Activated CD4-positive, alpha-beta memory T cell treated with anti-CD3 and anti-CD28 coated beads, Interleukin-2, amount 10 ng/mL, durations not matched to agents 7 days and 5 days (primary cell): ENCODE results near the gene BCL2L1. TPM values are rescaled to one million over a fixed set of nuclear protein-coding genes. Genes with fewer than 3 reads are reported as not detected.

ENCODE experiments used
- CTCF ChIA-PET: fragments of 350-600 bp; sonication (Branson Sonifier 250); formaldehyde crosslinking; loops from one replicate; lab custom pipeline; 2021; ENCODE audit warnings: antibody characterized with exemption, inconsistent platforms; lab: Charles Lee
- POLR2A ChIA-PET: fragments of 350-600 bp; sonication (Branson Sonifier 250); formaldehyde crosslinking; loops from one replicate; lab custom pipeline; 2021; ENCODE audit warnings: antibody characterized with exemption; lab: Charles Lee
- DNase-seq: peaks from one replicate; pipeline ENCODE4 v3.0.0-alpha.2; 2020
- H3K27ac Mint-ChIP-seq: one replicate; pipeline ENCODE4 v1.8.0; 2021; ENCODE audit warnings: mild to moderate bottlenecking, mixed read lengths
- H3K27me3 Mint-ChIP-seq: one replicate; pipeline ENCODE4 v1.8.0; 2021; ENCODE audit warnings: mixed read lengths
- H3K36me3 Mint-ChIP-seq: one replicate; pipeline ENCODE4 v1.8.0; 2021; ENCODE audit warnings: low read depth, mixed read lengths
- H3K4me1 Mint-ChIP-seq: one replicate; pipeline ENCODE4 v1.8.0; 2021; ENCODE audit warnings: mixed read lengths
- H3K4me3 Mint-ChIP-seq: one replicate; pipeline ENCODE4 v1.8.0; 2021; ENCODE audit warnings: mild to moderate bottlenecking, mixed read lengths
- H3K9me3 Mint-ChIP-seq: one replicate; pipeline ENCODE4 v1.8.0; 2021; ENCODE audit warnings: mixed read lengths
- total RNA-seq, 2 experiments: library from RNA; stranded (reverse); gene quantifications; one replicate each; pipeline ENCODE4 v1.2.3, GENCODE V29; 2021

The BCL2L1 gene
- total RNA-seq, 2 experiments from 2014 or later: 67.7 to 72.5 TPM

DNA sequence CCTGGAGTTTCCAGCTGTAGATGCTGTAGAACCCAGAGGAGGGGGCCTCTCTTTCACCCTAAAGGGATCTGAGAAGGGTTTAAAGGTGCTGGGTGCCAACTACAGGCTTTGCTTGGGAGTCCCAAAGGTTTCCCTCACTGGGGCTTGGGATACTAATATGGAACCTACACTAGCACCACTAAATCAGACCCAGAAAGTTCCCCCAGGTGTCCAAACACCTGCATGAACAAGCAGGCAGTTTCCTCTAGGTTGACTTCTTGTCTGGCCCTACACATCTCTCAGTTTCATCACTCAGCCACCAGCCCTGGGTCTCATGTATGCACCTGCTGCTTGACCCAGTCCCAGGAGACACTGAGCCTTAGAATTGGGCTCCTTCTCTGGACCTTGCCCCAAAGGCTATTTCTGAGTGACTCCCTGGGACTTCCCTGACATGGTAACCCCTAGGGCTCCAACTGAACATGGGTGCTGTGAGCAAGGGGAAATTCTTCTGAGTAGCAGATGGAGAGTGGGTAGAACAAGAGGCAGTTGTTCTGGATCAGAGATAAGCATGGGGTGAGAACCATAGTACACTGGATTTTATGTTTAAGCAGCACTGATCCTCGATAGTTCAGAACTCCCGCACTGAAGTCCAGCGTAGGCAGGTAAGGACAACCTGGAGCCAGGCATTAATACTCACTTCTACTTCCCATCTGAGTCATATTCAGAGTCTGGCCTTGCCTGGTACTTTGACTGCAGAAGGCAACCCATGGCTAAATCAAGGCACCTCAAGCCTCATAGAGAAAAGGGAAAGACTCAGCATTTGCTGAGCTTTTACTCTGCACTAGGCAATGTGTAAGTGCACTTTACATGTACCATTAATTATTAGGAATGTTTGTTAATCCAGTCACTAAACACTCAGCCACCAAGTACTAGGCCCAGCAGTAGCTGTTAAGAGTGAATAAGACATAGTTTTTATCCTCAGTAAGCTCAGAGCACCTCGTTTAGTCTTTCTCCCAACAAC, 16.8 kb downstream of the BCL2L1 start:
- DNase-seq: no peak
- ChIA-PET CTCF (interaction anchor here (0.6 to 3.9 kb wide), 7 partner anchors 10 to 143 kb away, joined by 3 to 17 read pairs (median 4); no protein-coding TSS in a partner anchor), POLR2A (interaction anchor here (0.8 to 3.7 kb wide), 6 partner anchors 10 to 44 kb away, joined by 3 to 17 read pairs (median 5); partner anchors contain the start of gene BCL2L1)
- Mint-ChIP-seq H3K9me3 (no peaks in the 10 kb centered on the region), H3K4me1 (peaks cover 66% of the 10 kb centered on the region), H3K27me3 (no peaks in the 10 kb centered on the region), H3K4me3 (no peak overlapping the region), H3K36me3 (peaks cover 69% of the 10 kb centered on the region), H3K27ac (peak overlapping the region; percentile 60)

DNA sequence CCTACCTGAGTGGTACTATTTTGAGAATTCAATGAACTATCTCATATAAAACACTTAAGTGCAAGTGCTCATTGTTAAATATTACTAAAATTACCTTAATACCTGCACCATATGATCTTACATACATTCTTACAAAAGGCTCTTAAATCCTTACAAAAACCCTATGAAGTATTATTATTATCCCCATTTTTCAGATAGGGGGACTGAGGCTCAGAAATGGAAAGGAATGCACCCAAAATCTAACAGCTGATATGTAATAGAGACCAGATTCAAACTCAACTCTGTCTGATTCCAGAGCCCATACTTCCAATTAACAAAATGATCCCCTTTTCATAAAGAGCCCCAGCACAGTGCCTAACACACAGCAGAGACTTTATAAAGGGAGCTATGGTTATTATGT, 17.5 kb downstream of the BCL2L1 start:
- peaks cover 66% of the 10 kb centered on the region for H3K4me1 Mint-ChIP-seq
- no peak overlapping the region for H3K4me3 Mint-ChIP-seq
- DNase-seq: no peak
- H3K36me3 Mint-ChIP-seq: peaks cover 73% of the 10 kb centered on the region
- H3K27me3 Mint-ChIP-seq: no peaks in the 10 kb centered on the region
- ChIA-PET CTCF (interaction anchor here (3.9 kb wide), 1 partner anchor 19 kb away, joined by 17 read pairs; no protein-coding TSS in a partner anchor), POLR2A (interaction anchor here (1.2 to 3.7 kb wide), 2 partner anchors 11 to 17 kb away, joined by 4 to 17 read pairs; partner anchors contain the start of gene BCL2L1)
- H3K9me3 Mint-ChIP-seq: no peaks in the 10 kb centered on the region
- no peak overlapping the region for H3K27ac Mint-ChIP-seq

- Mint-ChIP-seq H3K4me3 (no peak overlapping the region), H3K27me3 (no peaks in the 10 kb centered on the region), H3K36me3 (peaks cover 74% of the 10 kb centered on the region), H3K4me1 (peaks cover 69% of the 10 kb centered on the region), H3K9me3 (no peaks in the 10 kb centered on the region), H3K27ac (no peak overlapping the region)
- CTCF ChIA-PET: interaction anchor here (3.9 kb wide), 1 partner anchor 19 kb away, joined by 17 read pairs; no protein-coding TSS in a partner anchor
- POLR2A ChIA-PET: interaction anchor here (1.2 kb wide), 1 partner anchor 11 kb away, joined by 4 read pairs; no protein-coding TSS in a partner anchor
- no peak for DNase-seq
These were observed 18.2 kb downstream of the BCL2L1 start for GRCh38 chr20:31704225-31705119.

DNA sequence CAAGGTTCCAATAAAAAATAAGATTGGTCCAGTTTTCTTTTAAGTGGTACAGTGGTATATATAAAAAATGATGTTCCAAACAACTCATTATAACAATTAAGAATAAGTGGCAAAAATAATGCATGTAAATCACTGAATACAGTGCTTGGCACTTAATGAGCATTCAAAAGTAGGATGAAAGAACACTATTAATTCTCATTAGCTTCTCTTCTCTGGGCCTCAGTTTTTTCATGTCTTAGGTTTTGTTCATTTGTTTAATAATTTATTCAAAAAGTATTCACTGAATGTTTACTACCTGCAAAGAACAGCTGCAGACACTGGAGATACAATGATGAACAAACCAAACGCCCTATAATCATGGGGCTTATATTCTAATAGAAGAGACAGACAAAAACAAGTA, 21.1 kb downstream of the BCL2L1 start:
- Mint-ChIP-seq H3K9me3 (no peaks in the 10 kb centered on the region), H3K36me3 (peaks cover 69% of the 10 kb centered on the region), H3K27ac (peak overlapping the region; percentile 61), H3K4me1 (peaks cover 64% of the 10 kb centered on the region), H3K4me3 (no peak overlapping the region), H3K27me3 (no peaks in the 10 kb centered on the region)
- no peak for DNase-seq
- ChIA-PET POLR2A (interaction anchor here (0.6 to 1.5 kb wide), 3 partner anchors 37 to 48 kb away, joined by 3 read pairs; no protein-coding TSS in a partner anchor), CTCF (interaction anchor here (1.4 to 3.9 kb wide), 2 partner anchors 22 to 26 kb away, joined by 4 to 23 read pairs; no protein-coding TSS in a partner anchor)

DNA sequence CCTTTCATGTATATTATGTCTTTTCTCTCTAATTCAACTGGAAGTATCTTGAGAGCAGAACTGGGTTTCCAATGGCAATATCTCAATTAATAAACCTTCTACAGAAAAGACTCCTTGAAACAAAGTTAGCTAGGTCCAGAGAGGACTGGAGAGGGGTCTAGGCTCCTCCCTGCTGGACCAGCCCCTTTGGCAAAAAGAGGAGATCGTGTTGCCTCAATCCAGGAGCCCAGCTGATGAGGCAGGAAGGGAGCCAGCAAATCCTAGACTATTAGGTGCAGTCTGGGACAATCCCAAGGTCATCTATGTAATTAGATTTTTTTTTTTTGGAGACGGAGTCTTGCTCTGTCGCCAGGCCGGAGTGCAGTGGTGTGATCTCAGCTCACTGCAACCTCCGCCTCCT, 21.9 kb downstream of the BCL2L1 start:
- POLR2A ChIA-PET: interaction anchor here (0.8 to 4.8 kb wide), 9 partner anchors 10 to 40 kb away, joined by 3 to 62 read pairs (median 11); partner anchors contain the start of gene BCL2L1
- no peak for DNase-seq
- Mint-ChIP-seq H3K4me3 (no peak overlapping the region), H3K36me3 (peaks cover 67% of the 10 kb centered on the region), H3K27me3 (no peaks in the 10 kb centered on the region), H3K9me3 (no peaks in the 10 kb centered on the region), H3K4me1 (peaks cover 63% of the 10 kb centered on the region), H3K27ac (peak overlapping the region; percentile 83)
- CTCF ChIA-PET: interaction anchor here (0.6 to 4.8 kb wide), 5 partner anchors 9 to 41 kb away, joined by 3 to 55 read pairs (median 23); partner anchors contain the start of gene BCL2L1

DNA sequence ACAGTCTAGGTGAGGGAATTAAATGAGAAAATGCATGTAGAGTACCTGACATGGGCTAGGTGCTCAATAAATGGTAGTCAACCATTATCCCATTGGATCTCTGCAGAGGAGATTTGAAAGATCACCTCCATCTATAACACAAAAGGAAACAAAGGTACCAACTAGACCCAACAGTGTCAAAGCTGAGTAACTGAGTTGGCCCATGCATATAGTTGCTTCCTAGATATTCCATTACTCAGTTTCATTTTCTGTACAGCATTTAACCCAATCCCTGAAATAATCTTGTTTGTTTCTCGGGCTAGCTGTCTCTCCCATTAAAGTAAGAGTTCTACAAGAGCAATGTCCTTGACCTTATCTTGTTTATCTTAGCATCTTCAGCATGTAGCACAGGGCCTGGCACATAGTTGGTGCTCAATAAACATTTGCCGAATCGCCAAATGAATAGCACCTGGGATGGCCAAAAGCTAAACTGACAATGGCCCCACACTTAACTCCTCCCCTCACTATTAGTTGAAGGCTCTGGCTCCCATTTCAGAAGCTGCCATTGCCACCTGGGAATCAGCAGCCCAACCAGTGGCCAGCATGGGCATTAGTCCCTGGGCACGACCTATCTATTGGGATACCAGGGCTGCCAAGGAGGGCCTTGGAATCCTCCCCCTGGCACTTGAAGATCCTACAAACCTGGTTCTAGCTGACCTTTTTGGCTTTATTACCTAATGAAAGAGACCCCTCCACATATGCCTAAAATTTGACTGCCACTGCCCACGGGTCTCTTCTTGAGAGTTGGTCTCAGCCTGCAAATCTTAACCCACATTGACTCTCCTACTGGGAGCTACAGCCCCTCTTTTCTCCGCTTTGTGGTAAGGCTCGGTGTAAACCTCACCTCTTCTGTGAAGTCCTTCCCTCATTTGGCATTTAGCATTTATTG, 22.6 kb downstream of the BCL2L1 start:
- CTCF ChIA-PET: interaction anchor here (0.6 to 4.8 kb wide), 10 partner anchors 10 to 42 kb away, joined by 3 to 55 read pairs (median 6); partner anchors contain the start of gene BCL2L1

DNA sequence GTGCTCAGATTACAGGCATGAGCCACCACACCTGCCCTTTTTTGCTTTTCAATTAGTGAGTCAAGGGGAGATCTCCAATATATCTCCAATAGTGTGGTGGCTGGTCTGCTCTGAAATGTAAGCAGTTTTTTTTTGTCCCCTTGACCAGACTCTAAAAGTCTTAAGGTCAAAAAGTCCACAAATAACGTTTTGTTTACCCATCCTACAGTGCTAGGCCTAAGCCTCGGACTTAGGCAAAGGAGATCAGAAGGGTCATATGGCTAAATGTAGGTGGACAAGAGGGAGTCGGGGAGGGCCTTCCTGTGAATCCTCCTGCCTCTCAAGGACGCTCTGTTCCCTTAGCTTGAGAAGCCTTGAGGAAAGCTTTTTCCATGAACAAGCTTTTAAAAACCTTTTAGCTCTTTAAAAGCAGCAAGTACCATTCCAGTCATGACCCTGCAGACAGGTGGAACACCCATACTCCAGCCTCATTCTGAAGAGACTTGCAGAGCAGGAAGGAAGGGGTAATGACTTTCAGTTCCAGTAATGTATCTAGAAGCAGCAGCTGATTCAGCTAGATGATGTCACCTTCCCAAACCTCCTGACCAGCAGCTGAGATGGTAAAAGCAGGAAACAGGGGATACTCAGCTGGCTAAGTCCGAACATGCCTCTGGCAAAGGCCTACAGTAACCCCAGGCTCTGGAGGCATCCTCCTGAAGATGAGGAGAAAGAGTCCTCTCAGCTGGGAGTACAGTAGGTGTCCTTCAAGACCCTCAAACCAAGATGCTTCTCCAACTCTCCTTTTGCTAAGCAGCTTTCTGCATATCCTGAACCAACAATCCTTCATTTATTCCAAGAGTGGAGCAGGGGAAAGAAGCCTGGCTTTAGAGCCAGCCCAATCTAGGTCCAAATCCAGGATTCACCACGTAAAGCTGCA, 23.6 kb downstream of the BCL2L1 start:
- CTCF ChIA-PET: interaction anchor here (0.7 to 4.8 kb wide), 12 partner anchors 11 to 86 kb away, joined by 3 to 55 read pairs (median 6); partner anchors contain the start of gene BCL2L1
- DNase-seq: peak; percentile 49
- peaks cover 68% of the 10 kb centered on the region for H3K4me1 Mint-ChIP-seq
- no peaks in the 10 kb centered on the region for H3K9me3 Mint-ChIP-seq
- POLR2A ChIA-PET: interaction anchor here (0.6 to 4.8 kb wide), 11 partner anchors 9 to 658 kb away, joined by 3 to 62 read pairs (median 9); partner anchors contain the start of gene BCL2L1
- H3K27ac Mint-ChIP-seq: peak overlapping the region; percentile 83
- peaks cover 67% of the 10 kb centered on the region for H3K36me3 Mint-ChIP-seq
- no peaks in the 10 kb centered on the region for H3K27me3 Mint-ChIP-seq
- H3K4me3 Mint-ChIP-seq: peak overlapping the region; percentile 33

More for the DNA sequence above, 22.6 kb downstream of the BCL2L1 start:
- Mint-ChIP-seq H3K4me3 (no peak overlapping the region), H3K4me1 (peaks cover 65% of the 10 kb centered on the region), H3K36me3 (peaks cover 69% of the 10 kb centered on the region), H3K27ac (peak overlapping the region; percentile 83), H3K27me3 (no peaks in the 10 kb centered on the region), H3K9me3 (no peaks in the 10 kb centered on the region)
- POLR2A ChIA-PET: interaction anchor here (0.7 to 4.8 kb wide), 13 partner anchors 8 to 40 kb away, joined by 3 to 62 read pairs (median 9); partner anchors contain the start of gene BCL2L1
- no peak for DNase-seq

DNA sequence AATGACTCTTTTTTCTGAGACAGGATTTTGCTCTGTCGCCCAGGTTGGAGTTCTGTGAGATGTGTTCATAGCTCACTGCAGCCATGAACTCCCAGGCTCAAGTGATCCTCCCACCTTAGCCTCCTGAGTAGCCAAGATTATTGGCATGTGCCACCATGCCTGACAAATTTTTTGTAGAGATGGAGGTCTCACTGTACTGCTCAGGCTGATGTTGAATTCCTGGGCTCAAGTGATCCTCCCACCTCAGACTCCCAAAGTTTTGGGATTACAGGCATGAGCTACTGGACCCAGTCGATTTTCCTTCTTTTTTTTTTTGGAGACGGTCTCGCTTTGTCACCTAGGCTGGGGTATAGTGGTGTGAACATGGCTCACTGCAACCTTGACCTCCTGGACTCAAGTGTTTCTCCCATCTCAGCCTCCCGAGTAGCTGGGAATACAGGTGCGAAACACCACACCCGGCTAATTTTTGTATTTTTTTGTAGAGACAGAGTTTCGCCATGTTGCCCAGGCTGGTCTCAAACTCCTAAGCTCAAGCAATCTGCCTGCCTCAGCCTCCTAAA, 24.3 kb downstream of the BCL2L1 start:
- H3K4me1 Mint-ChIP-seq: peaks cover 72% of the 10 kb centered on the region
- DNase-seq: no peak
- no peaks in the 10 kb centered on the region for H3K9me3 Mint-ChIP-seq
- POLR2A ChIA-PET: interaction anchor here (0.6 to 4.8 kb wide), 8 partner anchors 13 to 659 kb away, joined by 3 to 62 read pairs (median 12); partner anchors contain the start of gene BCL2L1
- no peaks in the 10 kb centered on the region for H3K27me3 Mint-ChIP-seq
- peaks cover 67% of the 10 kb centered on the region for H3K36me3 Mint-ChIP-seq
- no peak overlapping the region for H3K4me3 Mint-ChIP-seq
- H3K27ac Mint-ChIP-seq: peak overlapping the region; percentile 83
- CTCF ChIA-PET: interaction anchor here (0.7 to 4.8 kb wide), 10 partner anchors 11 to 85 kb away, joined by 3 to 55 read pairs (median 6); partner anchors contain the start of gene BCL2L1

- POLR2A ChIA-PET: interaction anchor here (0.7 to 4.8 kb wide), 4 partner anchors 11 to 35 kb away, joined by 3 to 62 read pairs (median 8); no protein-coding TSS in a partner anchor
- Mint-ChIP-seq H3K4me3 (no peak overlapping the region), H3K4me1 (peaks cover 75% of the 10 kb centered on the region), H3K9me3 (no peaks in the 10 kb centered on the region), H3K36me3 (peaks cover 64% of the 10 kb centered on the region), H3K27me3 (no peaks in the 10 kb centered on the region), H3K27ac (peak overlapping the region; percentile 60)
- CTCF ChIA-PET: interaction anchor here (0.8 to 5.5 kb wide), 8 partner anchors 12 to 135 kb away, joined by 3 to 55 read pairs (median 6); partner anchors contain the start of gene BCL2L1
- no peak for DNase-seq
These were observed 26.5 kb downstream of the BCL2L1 start for GRCh38 chr20:31695849-31696804.
